Measurements from ENCODE around the gene MBIP.

MBIP gene

DNA sequence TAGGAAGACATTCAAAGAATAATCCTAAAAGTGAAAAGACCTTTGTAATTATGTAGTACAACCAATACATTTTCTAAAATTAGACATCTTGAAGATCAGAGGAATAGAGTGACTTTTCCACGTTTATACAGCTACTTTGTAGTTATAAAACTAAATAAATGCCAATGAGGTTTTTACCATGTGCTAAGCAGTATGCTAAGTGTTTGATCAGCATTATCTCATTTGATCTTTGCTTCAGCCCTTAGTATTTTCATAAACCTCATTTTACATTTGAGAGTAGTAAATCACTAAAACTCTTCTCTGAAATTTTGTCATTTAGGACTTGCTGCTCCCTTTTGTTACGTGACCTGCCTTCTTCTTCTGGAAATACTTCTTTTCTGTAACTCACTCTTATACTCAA lies 13.6 kb downstream of the MBIP start:
- DNase-seq: no peak

DNA sequence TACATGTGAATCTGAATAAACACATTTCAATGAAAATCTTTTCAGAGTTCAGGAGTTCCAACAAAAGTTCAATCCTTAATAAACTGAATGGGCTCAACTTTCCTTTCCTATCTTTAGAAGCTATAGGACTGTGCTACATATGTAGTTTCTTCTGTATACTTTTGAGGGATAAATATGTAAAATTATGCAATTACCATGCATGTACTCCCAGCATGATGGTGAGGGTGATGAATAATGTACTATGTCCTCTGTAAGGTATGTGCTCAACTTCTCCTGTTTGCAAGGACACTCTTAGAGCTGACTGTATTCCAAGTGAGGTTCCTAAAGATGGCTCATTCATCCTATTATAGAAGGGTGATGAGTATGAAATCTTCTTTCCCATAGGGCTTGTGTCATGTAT lies 15.5 kb downstream of the MBIP start:
- no peak for DNase-seq

DNA sequence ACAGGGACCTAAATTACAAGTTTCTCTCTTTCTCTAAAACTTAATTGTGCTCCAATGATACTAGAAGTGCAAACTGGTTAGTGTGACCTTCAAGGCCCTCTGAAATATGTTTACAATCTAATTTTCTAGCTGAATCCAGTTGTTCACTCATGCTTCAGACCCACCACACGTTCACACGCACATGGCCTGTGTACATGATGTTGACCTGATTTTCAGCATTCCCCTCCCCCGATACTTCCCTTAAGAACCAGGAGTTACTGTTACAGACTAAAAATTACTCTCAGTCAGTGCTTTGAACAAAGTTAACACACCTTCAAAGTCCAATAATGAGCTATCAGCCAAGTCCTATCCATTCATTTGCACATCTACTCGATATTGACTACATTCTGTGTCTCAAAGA lies 16.5 kb downstream of the MBIP start:
- DNase-seq: no peak

- DNase-seq: no peak
Measured at GRCh38 chr14:36302823-36303222, 17.6 kb downstream of the MBIP start.

DNA sequence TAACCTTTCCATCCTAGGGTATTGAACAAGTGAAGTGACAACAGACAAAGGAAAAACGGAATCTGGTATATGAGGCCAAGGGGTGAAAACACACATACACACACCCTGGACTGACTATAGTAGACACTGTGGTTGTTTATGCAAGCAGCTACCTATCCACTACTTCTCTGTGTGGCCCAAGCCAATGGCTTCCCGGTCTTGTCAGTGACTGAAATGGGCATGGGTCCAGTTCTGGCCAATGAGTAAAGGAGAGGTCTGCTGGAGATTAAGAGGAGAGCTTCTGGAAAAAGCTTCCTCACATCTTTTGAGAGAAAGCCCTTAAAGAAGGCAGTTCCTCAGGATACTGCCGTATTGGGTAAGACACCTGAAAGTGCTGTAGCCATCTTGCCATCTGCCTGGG lies 19.3 kb downstream of the MBIP start:
- DNase-seq: no peak

- DNase-seq: no peak
Measured at GRCh38 chr14:36300337-36300736, 20.1 kb downstream of the MBIP start.

DNA sequence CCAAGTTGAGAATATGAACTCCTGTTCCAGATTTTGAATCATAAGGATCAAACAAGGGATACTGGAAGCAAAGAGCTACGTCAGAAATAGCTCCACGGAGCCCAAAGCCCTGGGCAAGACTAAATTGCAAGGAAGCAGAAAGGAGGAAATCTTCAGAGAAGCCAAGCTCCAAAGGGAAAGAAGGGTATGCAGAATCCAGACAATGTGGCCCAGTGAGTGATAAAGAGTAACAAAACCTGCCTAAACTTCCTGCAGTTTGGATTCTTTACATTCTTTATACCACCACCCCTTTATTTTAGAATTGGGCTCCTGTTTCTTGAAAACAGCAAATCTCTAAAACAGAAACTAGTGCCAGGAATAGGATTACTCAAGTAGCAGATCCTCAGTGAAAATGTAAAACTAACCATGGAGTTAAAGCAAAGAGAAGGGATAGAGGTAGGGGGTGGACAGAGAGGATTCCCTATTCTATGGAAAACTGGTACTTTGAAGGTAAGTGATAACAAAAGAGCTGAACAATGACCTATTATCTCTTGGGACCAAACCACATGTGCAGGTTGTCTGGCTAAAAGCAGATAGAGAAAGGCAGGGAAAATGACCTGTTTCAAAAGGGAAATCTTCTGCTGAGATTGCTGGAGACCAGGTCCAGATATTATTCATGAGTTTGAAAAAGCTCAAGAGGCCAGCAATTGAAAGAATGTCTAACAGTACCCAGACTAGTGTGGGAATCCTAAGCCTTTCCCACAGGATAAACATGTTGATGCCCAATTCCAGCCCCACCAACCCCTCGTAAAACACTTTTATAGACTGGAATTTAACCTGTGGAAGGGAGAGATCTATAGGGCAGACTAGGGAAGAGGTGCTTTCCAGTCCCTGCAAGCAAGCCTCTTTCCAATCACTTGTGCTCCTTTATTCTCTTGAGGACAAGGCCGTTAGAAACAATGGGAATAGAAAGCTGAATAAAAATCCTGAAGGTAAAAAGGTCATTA lies 24.5 kb downstream of the MBIP start:
- DNase-seq: no peak

DNA sequence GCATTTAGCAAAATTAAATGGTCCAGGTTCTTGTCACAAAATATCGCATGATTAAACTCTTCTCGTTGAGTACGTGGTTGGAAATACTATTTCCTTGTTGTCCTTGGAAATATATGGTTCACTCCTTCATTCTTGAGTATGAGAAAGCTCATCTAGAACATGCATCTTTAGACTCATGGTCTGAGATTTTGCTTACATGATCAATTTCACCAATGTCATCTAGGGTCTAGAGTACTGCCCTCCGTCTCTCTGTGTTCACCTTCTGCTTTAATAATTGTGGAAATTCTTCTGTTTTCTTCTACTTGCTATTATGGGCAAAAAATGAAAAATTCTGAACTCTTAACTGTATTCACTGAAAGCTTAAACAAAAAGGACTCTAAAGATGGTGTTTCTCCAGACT lies 25.9 kb downstream of the MBIP start:
- DNase-seq: no peak

- no peak for DNase-seq
Measured at GRCh38 chr14:36293824-36294223, 26.6 kb downstream of the MBIP start.

DNA sequence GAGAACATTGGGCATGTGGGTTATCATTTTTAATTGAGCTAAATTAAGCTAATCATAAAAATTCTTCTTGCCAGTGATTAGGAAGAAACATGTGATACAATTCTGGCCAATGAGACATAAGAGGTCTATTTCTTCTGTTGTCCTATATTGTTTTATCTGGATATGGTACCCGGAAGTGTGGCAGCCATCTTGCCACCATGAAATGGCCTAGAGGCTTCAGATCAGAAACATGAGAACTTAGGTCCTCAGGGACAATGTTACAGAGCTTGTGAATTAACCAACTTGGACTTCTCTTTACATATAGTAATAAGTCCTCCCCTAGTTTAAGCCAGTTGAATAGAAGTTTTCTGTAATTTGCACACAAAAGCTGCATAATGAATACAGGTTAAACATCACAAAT lies 30.5 kb downstream of the MBIP start:
- no peak for DNase-seq

GRCh38 chr14:36288496-36288895 lies 31.9 kb downstream of the MBIP start:
- DNase-seq: no peak

GRCh38 chr14:36284971-36285595 lies 35.4 kb downstream of the MBIP start:
- no peak for DNase-seq

DNA sequence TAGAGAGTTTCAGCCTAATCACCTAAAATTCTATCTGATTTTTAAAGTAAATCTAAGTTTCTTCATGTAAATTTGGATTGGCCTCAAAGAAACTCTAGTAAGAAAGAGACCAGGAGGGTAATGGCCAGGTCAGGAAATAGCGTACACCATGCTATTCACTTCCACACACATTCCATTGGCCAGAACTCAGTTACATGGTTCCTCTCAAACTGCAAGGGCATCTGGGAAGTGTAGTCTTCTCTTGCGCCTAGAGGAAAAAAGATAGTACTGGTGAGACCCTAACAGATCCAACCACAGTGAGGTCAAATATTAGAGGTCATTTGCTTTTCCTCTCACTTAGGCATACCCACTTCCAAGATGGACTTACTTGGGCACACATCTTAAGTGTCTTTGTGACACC lies 39.1 kb downstream of the MBIP start:
- DNase-seq: no peak

DNA sequence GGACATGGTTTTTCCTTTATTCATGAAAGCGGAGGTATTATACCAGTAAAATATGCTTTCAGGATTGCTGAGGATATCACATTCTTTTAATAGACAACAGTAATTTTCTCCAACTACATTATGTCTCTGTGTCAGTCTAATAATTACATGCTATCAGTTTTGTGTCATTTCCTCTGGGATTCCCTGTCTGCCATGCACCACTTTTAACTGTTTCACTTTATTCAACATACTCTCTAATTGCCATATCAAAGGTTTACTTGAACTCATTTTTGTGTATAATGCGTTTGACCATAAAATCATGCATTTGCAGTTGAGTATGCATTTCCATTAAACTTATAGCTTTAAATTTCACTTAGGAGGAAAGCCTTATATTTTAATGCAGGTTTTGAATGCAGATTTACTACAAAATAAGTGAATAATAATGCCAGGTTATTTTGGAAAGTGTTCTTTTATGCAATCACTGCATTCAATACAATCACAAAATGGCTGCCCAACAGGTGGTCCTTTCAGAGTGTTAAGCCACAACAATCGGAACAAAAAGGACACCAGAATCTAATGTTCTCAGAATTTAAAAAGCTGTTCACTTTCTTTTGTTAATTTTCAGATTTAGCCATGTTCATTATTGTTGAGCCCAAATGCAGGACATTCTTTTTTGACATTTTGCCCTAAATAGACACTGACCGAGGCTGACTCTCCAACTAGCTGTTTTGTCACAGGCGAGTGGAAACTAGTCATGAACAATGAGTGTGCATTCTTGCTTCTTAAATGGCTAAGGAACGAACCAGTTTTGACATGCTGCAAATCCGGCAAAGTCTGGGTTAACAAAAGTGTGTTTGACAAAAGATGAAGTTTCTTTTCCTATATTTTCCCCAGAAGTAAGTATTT lies 40.9 kb downstream of the MBIP start:
- DNase-seq: no peak

- DNase-seq: no peak
Measured at GRCh38 chr14:36275741-36276140, 44.7 kb downstream of the MBIP start.

GRCh38 chr14:36271939-36272907 lies 48.2 kb downstream of the MBIP start:
- DNase-seq: no peak

- no peak for DNase-seq
Measured at GRCh38 chr14:36271222-36271621, 49.2 kb downstream of the MBIP start.

- no peak for DNase-seq
Measured at GRCh38 chr14:36270191-36270590, 50.2 kb downstream of the MBIP start.

DNA sequence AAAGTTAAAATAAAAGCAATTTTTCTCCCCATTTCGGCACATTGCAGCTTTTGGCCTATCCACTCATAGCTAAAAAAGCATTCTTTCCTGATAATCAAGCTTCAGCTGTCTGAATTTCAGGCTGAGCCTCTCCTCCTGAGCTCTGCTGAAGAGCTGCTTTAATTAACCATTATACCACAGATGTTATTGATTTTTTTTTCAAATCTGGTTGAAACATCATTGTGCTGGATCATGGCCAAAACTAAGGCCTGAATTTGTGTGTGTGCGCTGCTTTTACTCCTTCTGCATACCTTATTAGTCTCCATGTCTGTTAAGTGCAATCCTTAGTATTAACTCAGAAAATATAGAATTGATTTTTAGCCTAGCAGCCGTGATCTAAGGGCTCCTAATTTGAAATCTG lies 52.3 kb downstream of the MBIP start:
- DNase-seq: no peak

- DNase-seq: no peak
Measured at GRCh38 chr14:36264595-36264994, 55.8 kb downstream of the MBIP start.

DNA sequence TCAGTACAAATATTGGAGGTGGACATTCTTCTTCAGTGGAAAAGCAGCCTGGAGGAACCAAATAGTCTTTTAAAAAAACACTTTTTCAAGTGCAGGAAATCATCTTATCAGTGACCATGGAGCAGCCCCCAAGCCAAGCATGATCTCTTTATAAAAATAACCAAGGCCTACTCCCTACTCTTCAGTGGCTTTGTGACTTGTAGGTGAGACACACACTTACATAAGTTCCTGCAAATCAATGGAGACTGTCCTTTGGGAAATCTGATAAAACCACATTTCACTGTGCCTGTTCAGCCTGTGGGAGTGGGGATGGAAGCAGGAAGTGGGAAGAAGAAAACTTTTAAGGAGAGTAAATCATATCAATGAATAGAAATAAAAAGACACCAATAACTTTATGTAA lies 56.3 kb downstream of the MBIP start:
- no peak for DNase-seq

GRCh38 chr14:36260970-36261640 lies 59.3 kb downstream of the MBIP start:
- DNase-seq: no peak
